ENCODE results near the gene TJP1. TPM values are rescaled to one million over a fixed set of nuclear protein-coding genes. Genes with fewer than 3 reads are reported as not detected.

TJP1 gene
- 0.22 and 0.44 TPM in 2 replicates for total RNA-seq

DNA sequence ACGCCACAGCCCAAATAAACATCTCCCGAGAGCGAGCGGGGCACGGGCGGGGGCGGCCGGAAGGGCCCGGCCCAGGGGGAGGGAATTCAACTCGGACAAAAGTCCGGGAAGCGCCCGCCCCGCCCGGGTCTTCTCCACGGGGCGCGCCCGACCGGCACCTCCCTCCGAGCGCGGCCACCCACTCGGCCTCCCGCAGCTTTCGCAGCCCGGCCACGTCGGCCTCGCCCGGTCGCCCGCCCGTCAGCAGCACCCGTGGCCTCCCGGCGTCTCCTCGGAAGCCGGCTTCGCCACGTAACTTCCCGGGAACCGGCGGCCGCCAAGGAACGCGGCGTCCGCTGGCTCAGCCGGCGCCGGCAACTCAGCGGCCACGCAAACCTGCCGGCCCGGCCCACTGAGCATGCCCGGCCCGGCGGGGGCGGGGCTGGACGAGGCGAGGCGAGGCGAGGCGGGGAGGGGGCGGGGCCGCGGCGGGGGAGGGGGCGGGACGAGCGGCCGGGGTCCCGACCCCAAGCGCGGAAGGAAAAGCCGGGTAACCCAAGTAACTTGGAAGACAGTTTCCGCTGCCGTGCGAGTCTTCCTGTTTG lies at the start of gene TJP1:
TJP1 (minus strand) TSS at position 369 of the 584 bp plus-strand sequence. CDS start 440 bp downstream, outside the sequence.
- intact Hi-C loops (cut with micrococcal nuclease) = no loop called here
- peaks cover 6% of the 10 kb centered on the region for H3K4me1 Mint-ChIP-seq
- DNase-seq = no peak
- ATAC-seq (ENCODE audit: low read depth) = no peak
- no peak within 1 kb of the TSS for H3K27ac Mint-ChIP-seq
- H3K4me3 Mint-ChIP-seq = peak within 1 kb of the TSS; percentile 58
- no peaks in the 10 kb centered on the region for H3K36me3 Mint-ChIP-seq (ENCODE audit: low read depth)
- peaks cover 11% of the 10 kb centered on the region for H3K9me3 Mint-ChIP-seq
- TF ChIP-seq, protein P1, sequence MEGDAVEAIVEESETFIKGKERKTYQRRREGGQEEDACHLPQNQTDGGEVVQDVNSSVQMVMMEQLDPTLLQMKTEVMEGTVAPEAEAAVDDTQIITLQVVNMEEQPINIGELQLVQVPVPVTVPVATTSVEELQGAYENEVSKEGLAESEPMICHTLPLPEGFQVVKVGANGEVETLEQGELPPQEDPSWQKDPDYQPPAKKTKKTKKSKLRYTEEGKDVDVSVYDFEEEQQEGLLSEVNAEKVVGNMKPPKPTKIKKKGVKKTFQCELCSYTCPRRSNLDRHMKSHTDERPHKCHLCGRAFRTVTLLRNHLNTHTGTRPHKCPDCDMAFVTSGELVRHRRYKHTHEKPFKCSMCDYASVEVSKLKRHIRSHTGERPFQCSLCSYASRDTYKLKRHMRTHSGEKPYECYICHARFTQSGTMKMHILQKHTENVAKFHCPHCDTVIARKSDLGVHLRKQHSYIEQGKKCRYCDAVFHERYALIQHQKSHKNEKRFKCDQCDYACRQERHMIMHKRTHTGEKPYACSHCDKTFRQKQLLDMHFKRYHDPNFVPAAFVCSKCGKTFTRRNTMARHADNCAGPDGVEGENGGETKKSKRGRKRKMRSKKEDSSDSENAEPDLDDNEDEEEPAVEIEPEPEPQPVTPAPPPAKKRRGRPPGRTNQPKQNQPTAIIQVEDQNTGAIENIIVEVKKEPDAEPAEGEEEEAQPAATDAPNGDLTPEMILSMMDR (IDR thresholded peaks at IDR 0.05) = no peak
- CTCF ChIA-PET = no interaction called here
- peaks cover 43% of the 10 kb centered on the region for H3K27me3 Mint-ChIP-seq
- POLR2A ChIA-PET = no interaction called here

DNA sequence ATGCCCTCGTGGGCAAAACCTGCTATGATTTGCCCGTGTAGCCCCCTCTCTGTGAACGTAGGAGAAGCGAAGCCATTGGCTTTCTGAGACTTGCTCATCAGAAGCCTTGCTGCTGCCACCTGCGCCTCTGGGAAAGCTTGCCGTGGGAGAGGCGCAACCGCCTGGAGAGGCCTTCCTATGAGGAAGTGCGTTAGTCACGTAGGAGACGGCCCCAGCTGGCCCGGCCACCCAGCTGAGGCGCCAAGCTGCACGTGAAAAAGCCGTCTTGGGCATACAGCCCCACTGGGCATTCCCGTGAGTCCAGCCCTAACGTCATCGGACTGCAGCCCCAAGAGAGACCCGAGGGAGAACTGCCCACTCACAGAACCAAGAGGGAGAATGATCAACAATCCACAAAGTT lies 49.1 kb upstream of the TJP1 start:
- Mint-ChIP-seq H3K4me1 (no peaks in the 10 kb centered on the region), H3K27ac (no peak overlapping the region), H3K36me3 (ENCODE audit: low read depth) (no peaks in the 10 kb centered on the region), H3K9me3 (no peaks in the 10 kb centered on the region), H3K4me3 (no peak overlapping the region), H3K27me3 (peaks cover 6% of the 10 kb centered on the region)
- ChIA-PET CTCF (no interaction called here), POLR2A (no interaction called here)
- ATAC-seq (ENCODE audit: low read depth) (no peak), DNase-seq (no peak)
- TF ChIP-seq, protein P1 (IDR thresholded peaks at IDR 0.05) = no peak
- intact Hi-C loops (cut with micrococcal nuclease) = no loop called here

DNA sequence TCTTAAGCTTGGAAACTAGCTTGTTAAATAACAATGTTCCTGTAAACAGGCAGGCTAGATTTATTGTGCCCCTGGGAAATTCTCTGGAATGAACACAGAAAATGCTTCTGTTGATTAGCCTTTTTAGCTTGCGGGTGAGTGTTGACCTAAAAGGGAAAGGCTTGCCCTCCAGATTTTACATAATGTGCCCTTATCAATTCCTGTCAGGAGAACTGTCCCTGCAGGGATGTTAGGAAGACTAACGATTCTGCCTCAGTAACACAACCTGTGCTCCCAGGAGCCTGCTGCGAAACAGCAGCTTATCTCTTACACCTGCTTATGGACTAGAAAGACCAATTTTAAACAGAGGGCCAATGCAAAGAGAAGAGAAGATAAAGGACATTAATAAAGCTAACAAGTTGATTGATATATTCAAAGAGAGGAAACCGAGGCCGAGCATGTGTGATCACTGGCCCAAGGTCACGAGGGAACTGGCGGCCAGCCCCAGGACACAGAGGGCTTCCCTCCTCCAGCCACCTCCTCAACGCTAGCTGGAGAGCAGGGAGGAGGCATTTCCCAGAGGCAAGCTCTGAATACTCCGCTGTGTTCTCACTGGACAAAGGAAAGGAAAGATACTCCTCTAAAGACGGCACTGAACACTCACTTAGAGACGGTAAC lies 48.4 kb upstream of the TJP1 start:
- H3K36me3 Mint-ChIP-seq (ENCODE audit: low read depth) = no peaks in the 10 kb centered on the region
- intact Hi-C loops (cut with micrococcal nuclease) = no loop called here

DNA sequence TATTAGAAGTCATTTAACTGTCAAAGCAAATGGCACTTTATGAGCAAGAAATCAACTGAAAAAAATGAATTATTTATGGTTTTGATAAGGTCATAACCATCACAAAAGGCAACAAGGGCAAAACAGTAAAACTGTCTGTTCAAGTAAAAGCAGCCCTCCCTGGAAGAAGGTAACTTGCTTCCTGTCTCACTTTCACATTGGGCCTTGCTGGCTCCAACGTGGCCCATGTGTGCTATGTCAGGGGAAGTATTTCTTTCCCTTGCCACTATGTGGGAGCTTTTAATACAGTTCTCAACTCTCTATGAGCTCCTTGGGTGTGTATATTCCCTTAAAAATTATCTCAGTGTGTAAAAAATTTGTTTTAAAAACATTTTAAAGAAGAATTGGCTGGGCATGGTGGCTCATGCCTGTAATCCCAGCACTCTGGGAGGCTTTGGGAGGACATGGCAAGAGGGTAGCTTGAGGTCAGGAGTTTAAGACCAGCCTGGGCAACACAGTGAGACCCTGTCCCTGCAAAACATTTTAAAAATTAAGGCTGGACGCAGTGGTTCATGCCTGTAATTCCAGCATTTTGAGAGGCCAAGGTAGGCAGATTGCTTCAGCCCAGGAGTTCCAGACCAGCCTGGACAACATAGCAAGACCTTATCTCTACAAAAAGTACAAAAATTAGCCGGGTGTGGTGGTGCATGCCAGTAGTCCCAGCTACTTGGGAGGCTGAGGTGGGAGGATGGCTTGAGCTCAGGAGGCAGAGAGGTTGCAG lies 45.2 kb upstream of the TJP1 start:
- CTCF ChIA-PET = no interaction called here
- no peak for DNase-seq
- no peak for ATAC-seq (ENCODE audit: low read depth)
- POLR2A ChIA-PET = no interaction called here
- peaks cover 12% of the 10 kb centered on the region for H3K27me3 Mint-ChIP-seq
- no peaks in the 10 kb centered on the region for H3K4me1 Mint-ChIP-seq
- no peak overlapping the region for H3K4me3 Mint-ChIP-seq
- H3K27ac Mint-ChIP-seq = no peak overlapping the region
- H3K36me3 Mint-ChIP-seq (ENCODE audit: low read depth) = no peaks in the 10 kb centered on the region
- intact Hi-C loops (cut with micrococcal nuclease) = no loop called here
- no peaks in the 10 kb centered on the region for H3K9me3 Mint-ChIP-seq
- TF ChIP-seq, protein P1 (IDR thresholded peaks at IDR 0.05) = no peak

More for the DNA sequence above, 48.4 kb upstream of the TJP1 start:
- TF ChIP-seq, protein P1 (IDR thresholded peaks at IDR 0.05) = no peak
- no peaks in the 10 kb centered on the region for H3K9me3 Mint-ChIP-seq
- ChIA-PET CTCF (no interaction called here), POLR2A (no interaction called here)
- DNase-seq = no peak
- H3K27me3 Mint-ChIP-seq = peaks cover 10% of the 10 kb centered on the region
- no peaks in the 10 kb centered on the region for H3K4me1 Mint-ChIP-seq
- no peak for ATAC-seq (ENCODE audit: low read depth)
- H3K27ac Mint-ChIP-seq = no peak overlapping the region
- H3K4me3 Mint-ChIP-seq = no peak overlapping the region

DNA sequence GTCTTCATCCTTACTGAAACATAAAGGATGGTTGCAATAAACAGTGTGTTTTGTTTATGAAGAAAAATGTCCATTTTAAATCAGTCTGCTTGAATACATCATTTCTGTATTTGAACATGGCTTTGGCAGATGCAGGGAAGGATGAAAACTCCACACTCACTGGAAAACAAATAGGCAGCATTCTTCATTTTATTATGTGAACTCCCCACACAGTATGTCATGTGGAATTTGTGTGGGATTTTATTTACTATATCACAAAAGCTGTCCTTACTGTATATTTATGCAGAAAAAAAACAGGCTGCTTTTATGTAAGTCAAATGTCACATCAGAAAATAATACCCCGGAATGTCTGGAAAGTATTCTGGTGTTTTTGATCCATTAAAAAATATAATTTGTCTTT lies 44.1 kb upstream of the TJP1 start:
- H3K27ac Mint-ChIP-seq = no peak overlapping the region
- no peaks in the 10 kb centered on the region for H3K4me1 Mint-ChIP-seq
- TF ChIP-seq, protein P1 (IDR thresholded peaks at IDR 0.05) = no peak
- DNase-seq (no peak), ATAC-seq (ENCODE audit: low read depth) (no peak)
- intact Hi-C loops (cut with micrococcal nuclease) = no loop called here
- ChIA-PET CTCF (no interaction called here), POLR2A (no interaction called here)
- no peak overlapping the region for H3K4me3 Mint-ChIP-seq
- H3K9me3 Mint-ChIP-seq = no peaks in the 10 kb centered on the region
- H3K27me3 Mint-ChIP-seq = peaks cover 14% of the 10 kb centered on the region
- no peaks in the 10 kb centered on the region for H3K36me3 Mint-ChIP-seq (ENCODE audit: low read depth)

All from activated B cell treated with CpG ODN at 0.5 μM for 24 hours (primary cell).